GM23338 (cell line): ENCODE data around the gene TGFBR3. TPM values are rescaled to one million over a fixed set of nuclear protein-coding genes. Genes with fewer than 3 reads are reported as not detected.

Experiments
- ATAC-seq: fragments of 200-7000 bp; cut with Tn5 transposase; 3 replicates; pipeline ENCODE4 v1.9.1; 2020
- DNase-seq: peaks from one replicate; pipeline ENCODE4 v3.0.0-alpha.2; 2015; ENCODE audit warnings: low spot score
- H2AFZ ChIP-seq: fragments of 200-600 bp; sonication (generic); 2 replicates; pipeline ENCODE4 v1.8.0; 2016; ENCODE audit warnings: antibody characterized with exemption, mild to moderate bottlenecking, moderate library complexity
- H3F3A ChIP-seq: fragments of 200-600 bp; sonication (generic); replicated peaks from 2 replicates; pipeline ENCODE4 v1.8.0; 2017; ENCODE audit warnings: antibody characterized with exemption, mixed run types, low read depth
- H3K27ac ChIP-seq: fragments of 200-600 bp; sonication (generic); 2 replicates; pipeline ENCODE4 v1.6.1; 2016; ENCODE audit warnings: low read depth
- H3K27me3 ChIP-seq: fragments of 200-600 bp; sonication (generic); 2 replicates; pipeline ENCODE4 v1.8.0; 2016; ENCODE audit warnings: mild to moderate bottlenecking, mixed run types, moderate library complexity; ENCODE audit not compliant: insufficient read depth
- H3K36me3 ChIP-seq: fragments of 200-600 bp; sonication (generic); 2 replicates; pipeline ENCODE4 v1.8.0; 2016; ENCODE audit warnings: mild to moderate bottlenecking; ENCODE audit not compliant: insufficient read depth
- H3K4me1 ChIP-seq: fragments of 200-600 bp; sonication (generic); 2 replicates; pipeline ENCODE4 v1.8.0; 2016; ENCODE audit warnings: mild to moderate bottlenecking, moderate library complexity; ENCODE audit not compliant: insufficient read depth
- H3K4me2 ChIP-seq: fragments of 200-600 bp; sonication (generic); 2 replicates; pipeline ENCODE4 v1.7.1; 2017; ENCODE audit warnings: mixed run types
- H3K4me3 ChIP-seq: fragments of 200-600 bp; sonication (generic); 2 replicates; pipeline ENCODE4 v1.6.1; 2016; ENCODE audit warnings: mixed run types
- H3K79me2 ChIP-seq: fragments of 200-600 bp; sonication (generic); replicated peaks from 2 replicates; pipeline ENCODE4 v1.8.0; 2017; ENCODE audit warnings: mild to moderate bottlenecking; ENCODE audit not compliant: insufficient read depth
- H3K9me2 ChIP-seq: fragments of 200-600 bp; sonication (generic); 2 replicates; pipeline ENCODE4 v1.8.0; 2017; ENCODE audit not compliant: insufficient read depth
- H4K20me1 ChIP-seq: fragments of 200-600 bp; sonication (generic); replicated peaks from 2 replicates; pipeline ENCODE4 v1.8.0; 2017; ENCODE audit warnings: mild to moderate bottlenecking; ENCODE audit not compliant: insufficient read depth
- H3K27ac Mint-ChIP-seq: 2 replicates; pipeline ENCODE4 v1.8.0; 2020; ENCODE audit warnings: inconsistent platforms, mild to moderate bottlenecking, moderate library complexity, mixed read lengths
- H3K27me3 Mint-ChIP-seq: 3 replicates; pipeline ENCODE4 v1.8.0; 2022; ENCODE audit warnings: low read depth, mild to moderate bottlenecking, moderate library complexity, mixed read lengths, inconsistent platforms; ENCODE audit not compliant: insufficient read depth, poor library complexity
- H3K36me3 Mint-ChIP-seq: 3 replicates; pipeline ENCODE4 v1.8.0; 2021; ENCODE audit warnings: low read depth, mild to moderate bottlenecking, inconsistent platforms, moderate library complexity, mixed read lengths
- H3K4me1 Mint-ChIP-seq: 3 replicates; pipeline ENCODE4 v1.8.0; 2020; ENCODE audit warnings: mild to moderate bottlenecking, inconsistent platforms, mixed read lengths
- H3K4me3 Mint-ChIP-seq: 3 replicates; pipeline ENCODE4 v1.8.0; 2021; ENCODE audit warnings: moderate library complexity, mild to moderate bottlenecking, inconsistent platforms, mixed read lengths
- H3K9me3 Mint-ChIP-seq: 3 replicates; pipeline ENCODE4 v1.8.0; 2020; ENCODE audit warnings: moderate library complexity, mild to moderate bottlenecking, inconsistent platforms, mixed read lengths
- CREB1 ChIP-seq: fragments of 250-450 bp; sonication (Bioruptor Pico); IDR thresholded peaks from 2 replicates; pipeline ENCODE4 v1.5.0; 2020; ENCODE audit warnings: low read depth, mild to moderate bottlenecking, moderate library complexity
- EZH2 ChIP-seq: fragments of 200-600 bp; sonication (generic); IDR thresholded peaks from one replicate; pipeline ENCODE4 v1.8.0; 2017; ENCODE audit warnings: antibody characterized with exemption, mild to moderate bottlenecking, low read depth; ENCODE audit not compliant: unreplicated experiment
- JUNB ChIP-seq: IDR thresholded peaks from one replicate; pipeline ENCODE4 v1.6.1; 2016; ENCODE audit warnings: antibody characterized with exemption; ENCODE audit not compliant: unreplicated experiment
- NANOG ChIP-seq: IDR thresholded peaks from 2 replicates; pipeline ENCODE4 v1.6.1; 2016; ENCODE audit warnings: antibody characterized with exemption, borderline replicate concordance
- ZNF114 ChIP-seq: fragments of 250-450 bp; sonication (Bioruptor Pico); IDR thresholded peaks from 2 replicates; pipeline ENCODE4 v1.5.0; 2020; ENCODE audit warnings: mild to moderate bottlenecking, moderate library complexity
- polyA plus RNA-seq: library from polyadenylated mRNA; unstranded; fragments of >200 nt; fragmentation: Nextera tagmentation; extraction: Ambion mirVana; gene quantifications from 2 replicates; pipeline ENCODE4 v1.2.1, GENCODE V29; 2016
- total RNA-seq: library from RNA; depleted of rRNA; stranded (reverse); fragments of >200 nt; shearing (Covaris generic); gene quantifications from 2 replicates; pipeline ENCODE4 v1.2.3, GENCODE V29; 2014
- TF ChIP-seq, protein P1 (sequence below), 2 experiments: fragments of 200-600 bp in 1 of 2; sonication (generic) in 1 of 2; conservative IDR thresholded peaks; 2 replicates each; pipeline versions ENCODE4 v1.5.1 to v1.6.1; 2016 to 2017; ENCODE audit warnings: antibody characterized with exemption in 2 of 2, low read depth in 2 of 2, mild to moderate bottlenecking in 2 of 2, moderate library complexity in 1 of 2
- TF ChIP-seq, protein P2 (sequence below): fragments of 250-450 bp; sonication (Bioruptor Pico); IDR thresholded peaks from 2 replicates; pipeline ENCODE4 v1.5.0; 2020; ENCODE audit warnings: mild to moderate bottlenecking, moderate library complexity
- TF ChIP-seq, protein P3 (sequence below): IDR thresholded peaks from one replicate; pipeline ENCODE4 v1.6.1; 2018; ENCODE audit warnings: antibody characterized with exemption; ENCODE audit not compliant: unreplicated experiment

Gene TGFBR3
- total and polyA plus RNA-seq, 2 experiments from 2014 or later = 1.7 to 2.9 TPM

DNA sequence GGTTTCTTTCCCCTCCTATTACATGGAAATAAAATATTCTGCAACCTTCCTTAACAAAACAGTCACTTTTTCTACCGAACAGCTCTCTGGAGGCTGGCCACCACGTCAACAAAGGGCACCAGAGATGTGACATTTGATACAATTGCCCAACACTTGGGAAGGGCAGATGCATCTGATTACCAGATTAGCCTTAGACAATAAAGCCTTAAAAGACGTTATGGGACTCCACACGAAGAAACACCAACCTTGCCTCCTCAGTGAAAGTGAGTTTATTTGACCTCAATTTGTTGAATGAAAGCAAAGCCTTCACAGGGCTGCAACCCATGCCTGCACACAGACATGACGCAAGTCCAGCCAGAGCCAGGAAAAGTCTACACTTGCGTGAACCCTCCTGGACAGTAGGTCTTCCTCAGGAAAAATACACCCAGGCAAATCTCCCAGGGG lies 136.1 kb downstream of the TGFBR3 start:
- Histone ChIP-seq H3K4me1 (no peaks in the 10 kb centered on the region), H3K9me2 (no peaks in the 10 kb centered on the region; the same call in 1 of the 2 replicates), H4K20me1 (no peaks in the 10 kb centered on the region), H3K79me2 (no peaks in the 10 kb centered on the region), H3K36me3 (no peaks in the 10 kb centered on the region; the same call in 1 of the 2 replicates), H2AFZ (no peak overlapping the region), H3K4me2 (no peak overlapping the region), H3F3A (no peaks in the 10 kb centered on the region), H3K27ac (no peak overlapping the region), H3K27me3 (no peaks in the 10 kb centered on the region), H3K4me3 (no peak overlapping the region)
- no peak for TF ChIP-seq EZH2
- TF ChIP-seq JUNB = no peak
- TF ChIP-seq NANOG = no peak
- TF ChIP-seq, protein P1, sequence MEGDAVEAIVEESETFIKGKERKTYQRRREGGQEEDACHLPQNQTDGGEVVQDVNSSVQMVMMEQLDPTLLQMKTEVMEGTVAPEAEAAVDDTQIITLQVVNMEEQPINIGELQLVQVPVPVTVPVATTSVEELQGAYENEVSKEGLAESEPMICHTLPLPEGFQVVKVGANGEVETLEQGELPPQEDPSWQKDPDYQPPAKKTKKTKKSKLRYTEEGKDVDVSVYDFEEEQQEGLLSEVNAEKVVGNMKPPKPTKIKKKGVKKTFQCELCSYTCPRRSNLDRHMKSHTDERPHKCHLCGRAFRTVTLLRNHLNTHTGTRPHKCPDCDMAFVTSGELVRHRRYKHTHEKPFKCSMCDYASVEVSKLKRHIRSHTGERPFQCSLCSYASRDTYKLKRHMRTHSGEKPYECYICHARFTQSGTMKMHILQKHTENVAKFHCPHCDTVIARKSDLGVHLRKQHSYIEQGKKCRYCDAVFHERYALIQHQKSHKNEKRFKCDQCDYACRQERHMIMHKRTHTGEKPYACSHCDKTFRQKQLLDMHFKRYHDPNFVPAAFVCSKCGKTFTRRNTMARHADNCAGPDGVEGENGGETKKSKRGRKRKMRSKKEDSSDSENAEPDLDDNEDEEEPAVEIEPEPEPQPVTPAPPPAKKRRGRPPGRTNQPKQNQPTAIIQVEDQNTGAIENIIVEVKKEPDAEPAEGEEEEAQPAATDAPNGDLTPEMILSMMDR (conservative IDR thresholded peaks at IDR 0.05; ENCODE audit: low read depth in 2 of 2) = no peak
- Mint-ChIP-seq H3K9me3 (peaks cover 12% of the 10 kb centered on the region), H3K27me3 (peaks cover 2% of the 10 kb centered on the region), H3K4me1 (peaks cover 8% of the 10 kb centered on the region), H3K4me3 (no peak overlapping the region), H3K27ac (no peak overlapping the region), H3K36me3 (peaks cover 13% of the 10 kb centered on the region; the same call in 1 of the 3 replicates)
- no peak for ATAC-seq
- no peak for DNase-seq

DNA sequence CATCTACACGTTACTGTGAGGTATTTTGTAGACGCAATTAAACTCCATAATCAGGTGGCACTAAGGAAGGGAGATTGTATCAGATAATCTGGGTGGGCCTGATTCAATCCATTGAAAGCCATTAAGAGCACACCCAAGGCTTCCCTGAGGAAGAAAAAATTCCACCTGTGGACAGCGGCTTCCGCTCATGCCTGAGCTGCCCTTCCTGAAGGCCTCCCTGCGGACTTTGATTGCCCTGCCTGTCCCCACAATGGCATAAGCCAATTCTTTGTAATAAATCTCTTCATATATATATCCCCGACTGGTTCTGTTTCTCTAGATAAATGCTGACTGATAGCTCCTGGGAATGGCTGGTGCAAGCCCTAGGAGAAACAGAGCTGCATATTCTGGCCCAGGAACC lies 138.3 kb downstream of the TGFBR3 start:
- Histone ChIP-seq H4K20me1 (no peaks in the 10 kb centered on the region), H3K4me3 (no peak overlapping the region), H3K79me2 (no peaks in the 10 kb centered on the region), H3F3A (no peaks in the 10 kb centered on the region), H3K4me2 (no peak overlapping the region), H2AFZ (no peak overlapping the region), H3K27me3 (no peaks in the 10 kb centered on the region), H3K27ac (no peak overlapping the region), H3K9me2 (peaks cover 6% of the 10 kb centered on the region; the same call in 1 of the 2 replicates), H3K4me1 (no peaks in the 10 kb centered on the region), H3K36me3 (no peaks in the 10 kb centered on the region; the same call in 1 of the 2 replicates)
- DNase-seq = no peak
- peaks cover 8% of the 10 kb centered on the region for H3K4me1 Mint-ChIP-seq
- no peak for TF ChIP-seq EZH2
- no peak for TF ChIP-seq NANOG
- TF ChIP-seq ZNF114 (CRISPR knock-in tag) = no peak
- TF ChIP-seq, protein P2, sequence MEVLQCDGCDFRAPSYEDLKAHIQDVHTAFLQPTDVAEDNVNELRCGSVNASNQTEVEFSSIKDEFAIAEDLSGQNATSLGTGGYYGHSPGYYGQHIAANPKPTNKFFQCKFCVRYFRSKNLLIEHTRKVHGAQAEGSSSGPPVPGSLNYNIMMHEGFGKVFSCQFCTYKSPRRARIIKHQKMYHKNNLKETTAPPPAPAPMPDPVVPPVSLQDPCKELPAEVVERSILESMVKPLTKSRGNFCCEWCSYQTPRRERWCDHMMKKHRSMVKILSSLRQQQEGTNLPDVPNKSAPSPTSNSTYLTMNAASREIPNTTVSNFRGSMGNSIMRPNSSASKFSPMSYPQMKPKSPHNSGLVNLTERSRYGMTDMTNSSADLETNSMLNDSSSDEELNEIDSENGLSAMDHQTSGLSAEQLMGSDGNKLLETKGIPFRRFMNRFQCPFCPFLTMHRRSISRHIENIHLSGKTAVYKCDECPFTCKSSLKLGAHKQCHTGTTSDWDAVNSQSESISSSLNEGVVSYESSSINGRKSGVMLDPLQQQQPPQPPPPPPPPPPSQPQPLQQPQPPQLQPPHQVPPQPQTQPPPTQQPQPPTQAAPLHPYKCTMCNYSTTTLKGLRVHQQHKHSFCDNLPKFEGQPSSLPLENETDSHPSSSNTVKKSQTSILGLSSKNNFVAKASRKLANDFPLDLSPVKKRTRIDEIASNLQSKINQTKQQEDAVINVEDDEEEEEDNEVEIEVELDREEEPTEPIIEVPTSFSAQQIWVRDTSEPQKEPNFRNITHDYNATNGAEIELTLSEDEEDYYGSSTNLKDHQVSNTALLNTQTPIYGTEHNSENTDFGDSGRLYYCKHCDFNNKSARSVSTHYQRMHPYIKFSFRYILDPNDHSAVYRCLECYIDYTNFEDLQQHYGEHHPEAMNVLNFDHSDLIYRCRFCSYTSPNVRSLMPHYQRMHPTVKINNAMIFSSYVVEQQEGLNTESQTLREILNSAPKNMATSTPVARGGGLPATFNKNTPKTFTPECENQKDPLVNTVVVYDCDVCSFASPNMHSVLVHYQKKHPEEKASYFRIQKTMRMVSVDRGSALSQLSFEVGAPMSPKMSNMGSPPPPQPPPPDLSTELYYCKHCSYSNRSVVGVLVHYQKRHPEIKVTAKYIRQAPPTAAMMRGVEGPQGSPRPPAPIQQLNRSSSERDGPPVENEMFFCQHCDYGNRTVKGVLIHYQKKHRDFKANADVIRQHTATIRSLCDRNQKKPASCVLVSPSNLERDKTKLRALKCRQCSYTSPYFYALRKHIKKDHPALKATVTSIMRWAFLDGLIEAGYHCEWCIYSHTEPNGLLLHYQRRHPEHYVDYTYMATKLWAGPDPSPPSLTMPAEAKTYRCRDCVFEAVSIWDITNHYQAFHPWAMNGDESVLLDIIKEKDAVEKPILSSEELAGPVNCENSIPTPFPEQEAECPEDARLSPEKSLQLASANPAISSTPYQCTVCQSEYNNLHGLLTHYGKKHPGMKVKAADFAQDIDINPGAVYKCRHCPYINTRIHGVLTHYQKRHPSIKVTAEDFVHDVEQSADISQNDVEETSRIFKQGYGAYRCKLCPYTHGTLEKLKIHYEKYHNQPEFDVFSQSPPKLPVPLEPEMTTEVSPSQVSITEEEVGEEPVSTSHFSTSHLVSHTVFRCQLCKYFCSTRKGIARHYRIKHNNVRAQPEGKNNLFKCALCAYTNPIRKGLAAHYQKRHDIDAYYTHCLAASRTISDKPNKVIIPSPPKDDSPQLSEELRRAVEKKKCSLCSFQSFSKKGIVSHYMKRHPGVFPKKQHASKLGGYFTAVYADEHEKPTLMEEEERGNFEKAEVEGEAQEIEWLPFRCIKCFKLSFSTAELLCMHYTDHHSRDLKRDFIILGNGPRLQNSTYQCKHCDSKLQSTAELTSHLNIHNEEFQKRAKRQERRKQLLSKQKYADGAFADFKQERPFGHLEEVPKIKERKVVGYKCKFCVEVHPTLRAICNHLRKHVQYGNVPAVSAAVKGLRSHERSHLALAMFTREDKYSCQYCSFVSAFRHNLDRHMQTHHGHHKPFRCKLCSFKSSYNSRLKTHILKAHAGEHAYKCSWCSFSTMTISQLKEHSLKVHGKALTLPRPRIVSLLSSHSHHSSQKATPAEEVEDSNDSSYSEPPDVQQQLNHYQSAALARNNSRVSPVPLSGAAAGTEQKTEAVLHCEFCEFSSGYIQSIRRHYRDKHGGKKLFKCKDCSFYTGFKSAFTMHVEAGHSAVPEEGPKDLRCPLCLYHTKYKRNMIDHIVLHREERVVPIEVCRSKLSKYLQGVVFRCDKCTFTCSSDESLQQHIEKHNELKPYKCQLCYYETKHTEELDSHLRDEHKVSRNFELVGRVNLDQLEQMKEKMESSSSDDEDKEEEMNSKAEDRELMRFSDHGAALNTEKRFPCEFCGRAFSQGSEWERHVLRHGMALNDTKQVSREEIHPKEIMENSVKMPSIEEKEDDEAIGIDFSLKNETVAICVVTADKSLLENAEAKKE (CRISPR knock-in tag) = no peak
- no peak for TF ChIP-seq JUNB
- TF ChIP-seq, protein P3, sequence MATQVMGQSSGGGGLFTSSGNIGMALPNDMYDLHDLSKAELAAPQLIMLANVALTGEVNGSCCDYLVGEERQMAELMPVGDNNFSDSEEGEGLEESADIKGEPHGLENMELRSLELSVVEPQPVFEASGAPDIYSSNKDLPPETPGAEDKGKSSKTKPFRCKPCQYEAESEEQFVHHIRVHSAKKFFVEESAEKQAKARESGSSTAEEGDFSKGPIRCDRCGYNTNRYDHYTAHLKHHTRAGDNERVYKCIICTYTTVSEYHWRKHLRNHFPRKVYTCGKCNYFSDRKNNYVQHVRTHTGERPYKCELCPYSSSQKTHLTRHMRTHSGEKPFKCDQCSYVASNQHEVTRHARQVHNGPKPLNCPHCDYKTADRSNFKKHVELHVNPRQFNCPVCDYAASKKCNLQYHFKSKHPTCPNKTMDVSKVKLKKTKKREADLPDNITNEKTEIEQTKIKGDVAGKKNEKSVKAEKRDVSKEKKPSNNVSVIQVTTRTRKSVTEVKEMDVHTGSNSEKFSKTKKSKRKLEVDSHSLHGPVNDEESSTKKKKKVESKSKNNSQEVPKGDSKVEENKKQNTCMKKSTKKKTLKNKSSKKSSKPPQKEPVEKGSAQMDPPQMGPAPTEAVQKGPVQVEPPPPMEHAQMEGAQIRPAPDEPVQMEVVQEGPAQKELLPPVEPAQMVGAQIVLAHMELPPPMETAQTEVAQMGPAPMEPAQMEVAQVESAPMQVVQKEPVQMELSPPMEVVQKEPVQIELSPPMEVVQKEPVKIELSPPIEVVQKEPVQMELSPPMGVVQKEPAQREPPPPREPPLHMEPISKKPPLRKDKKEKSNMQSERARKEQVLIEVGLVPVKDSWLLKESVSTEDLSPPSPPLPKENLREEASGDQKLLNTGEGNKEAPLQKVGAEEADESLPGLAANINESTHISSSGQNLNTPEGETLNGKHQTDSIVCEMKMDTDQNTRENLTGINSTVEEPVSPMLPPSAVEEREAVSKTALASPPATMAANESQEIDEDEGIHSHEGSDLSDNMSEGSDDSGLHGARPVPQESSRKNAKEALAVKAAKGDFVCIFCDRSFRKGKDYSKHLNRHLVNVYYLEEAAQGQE = no peak
- no peak for TF ChIP-seq CREB1 (CRISPR knock-in tag)
- H3K9me3 Mint-ChIP-seq = peaks cover 12% of the 10 kb centered on the region
- no peak overlapping the region for H3K27ac Mint-ChIP-seq
- no peak for ATAC-seq
- H3K27me3 Mint-ChIP-seq = peaks cover 2% of the 10 kb centered on the region
- H3K4me3 Mint-ChIP-seq = no peak overlapping the region
- peaks cover 13% of the 10 kb centered on the region; the same call in 1 of the 3 replicates for H3K36me3 Mint-ChIP-seq
